Fibroblast of pulmonary artery (primary cell): ENCODE measurements around the gene ADH7.

ENCODE experiments used
- DNase-seq: peaks from one replicate; pipeline ENCODE4 v3.0.0-alpha.2; 2010; ENCODE audit warnings: low read depth
- H3K4me3 ChIP-seq: replicated peaks from 2 replicates; pipeline ENCODE4 v1.5.1; 2011; ENCODE audit warnings: low read depth, mild to moderate bottlenecking, control low read depth, low read length, moderate library complexity
- CTCF ChIP-seq: IDR thresholded peaks from 2 replicates; pipeline ENCODE4 v1.5.1; 2011; ENCODE audit warnings: mild to moderate bottlenecking, control low read depth, low read length, inconsistent platforms; ENCODE audit errors: missing control alignments

Gene ADH7

GRCh38 chr4:99435154-99435553, at the start of gene ADH7:
ADH7 (minus strand) TSS chr4:99435342; CDS start chr4:99435233, 109 bp downstream.
- no peak for DNase-seq
- TF ChIP-seq CTCF, result no peak
- H3K4me3 ChIP-seq, result no peak within 1 kb of the TSS

- TF ChIP-seq CTCF, result no peak
- H3K4me3 ChIP-seq, result no peak overlapping the region
- peak; percentile 39 for DNase-seq
Observed at GRCh38 chr4:99483636-99484035, 48.5 kb upstream of the ADH7 start.

GRCh38 chr4:99473131-99473530, 38.0 kb upstream of the ADH7 start:
- peak; percentile 9 for DNase-seq
- H3K4me3 ChIP-seq, result no peak overlapping the region
- TF ChIP-seq CTCF, result no peak

GRCh38 chr4:99471896-99472295, 36.8 kb upstream of the ADH7 start:
- no peak overlapping the region for H3K4me3 ChIP-seq
- DNase-seq, result no peak
- TF ChIP-seq CTCF, result no peak

GRCh38 chr4:99471349-99471748, 36.2 kb upstream of the ADH7 start:
- no peak for TF ChIP-seq CTCF
- H3K4me3 ChIP-seq, result no peak overlapping the region
- no peak for DNase-seq

- no peak overlapping the region for H3K4me3 ChIP-seq
- DNase-seq, result peak; percentile 6
- TF ChIP-seq CTCF, result no peak
Observed at GRCh38 chr4:99468889-99469288, 33.7 kb upstream of the ADH7 start.

- no peak for TF ChIP-seq CTCF
- H3K4me3 ChIP-seq, result no peak overlapping the region
- no peak for DNase-seq
Observed at GRCh38 chr4:99467887-99468286, 32.7 kb upstream of the ADH7 start.
